SK-N-SH treated with all-trans-retinoic acid at 6 μM for 48 hours (cell line): ENCODE data around the gene ZNF319.

Experiments
- ARNTL ChIP-seq: fragments of 450-650 bp; formaldehyde crosslinking; IDR thresholded peaks from 2 replicates; pipeline ENCODE4 v1.5.0; 2020; ENCODE audit warnings: low read depth, mild to moderate bottlenecking, moderate library complexity, borderline replicate concordance
- BACH2 ChIP-seq: fragments of 250-450 bp; sonication (Bioruptor Pico); IDR thresholded peaks from 2 replicates; pipeline ENCODE4 v1.9.0; 2021; ENCODE audit warnings: mild to moderate bottlenecking, borderline replicate concordance
- CREB5 ChIP-seq: fragments of 250-450 bp; sonication (Bioruptor Pico); IDR thresholded peaks from 2 replicates; pipeline ENCODE4 v1.5.1; 2020; ENCODE audit warnings: low read depth, mild to moderate bottlenecking, moderate library complexity
- ESRRG ChIP-seq: fragments of 250-450 bp; sonication (Bioruptor Pico); IDR thresholded peaks from 2 replicates; pipeline ENCODE4 v1.6.1; 2021; ENCODE audit warnings: mild to moderate bottlenecking
- GLIS3 ChIP-seq: fragments of 250-450 bp; sonication (Bioruptor Pico); IDR thresholded peaks from 2 replicates; pipeline ENCODE4 v1.5.0; 2020; ENCODE audit warnings: mild to moderate bottlenecking, moderate library complexity
- ISL1 ChIP-seq: fragments of 250-450 bp; sonication (Bioruptor Pico); IDR thresholded peaks from 2 replicates; pipeline ENCODE4 v2.1.2; 2022; ENCODE audit warnings: mild to moderate bottlenecking, moderate library complexity
- OSR1 ChIP-seq: fragments of 250-450 bp; sonication (Bioruptor Pico); IDR thresholded peaks from 2 replicates; pipeline ENCODE4 v1.8.0; 2022; ENCODE audit warnings: moderate library complexity, mild to moderate bottlenecking, inconsistent platforms
- PATZ1 ChIP-seq: fragments of 250-450 bp; sonication (Bioruptor Pico); IDR thresholded peaks from 2 replicates; pipeline ENCODE4 v1.8.0; 2020; ENCODE audit warnings: mild to moderate bottlenecking, moderate library complexity, borderline replicate concordance
- RARB ChIP-seq: fragments of 250-450 bp; sonication (Bioruptor Pico); IDR thresholded peaks from 2 replicates; pipeline ENCODE4 v1.8.0; 2021; ENCODE audit warnings: mild to moderate bottlenecking, moderate library complexity
- TCF4 ChIP-seq: fragments of 250-450 bp; sonication (Bioruptor Pico); IDR thresholded peaks from 2 replicates; pipeline ENCODE4 v1.8.0; 2021; ENCODE audit warnings: mild to moderate bottlenecking, moderate library complexity, borderline replicate concordance
- ZNF8 ChIP-seq: fragments of 450-650 bp; formaldehyde crosslinking; IDR thresholded peaks from 2 replicates; pipeline ENCODE4 v1.5.0; 2020; ENCODE audit warnings: mild to moderate bottlenecking, moderate library complexity

- TF ChIP-seq TCF4 (no peak), PATZ1 (CRISPR knock-in tag) (no peak), RARB (CRISPR knock-in tag) (no peak), OSR1 (no peak), ARNTL (CRISPR knock-in tag) (no peak), CREB5 (CRISPR knock-in tag) (no peak), GLIS3 (CRISPR knock-in tag) (no peak), ESRRG (CRISPR knock-in tag) (no peak), ZNF8 (CRISPR knock-in tag) (no peak), ISL1 (CRISPR knock-in tag) (no peak), BACH2 (CRISPR knock-in tag) (no peak)
These were observed 55.3 kb downstream of the ZNF319 start for GRCh38 chr16:57944970-57945739.
